Measurements from ENCODE around the gene DIP2C.
"Not testable (repeated sequence)": the region's sequence is repeated elsewhere in the genome, so short reads cannot be mapped to it uniquely, and the experiment has no call there.

DIP2C gene

GRCh38 chr10:314381-314780, 375.1 kb downstream of the DIP2C start:
- H3K36me3 Mint-ChIP-seq (ENCODE audit: low read depth) = no peaks in the 10 kb centered on the region
- no peak overlapping the region for H3K27ac Mint-ChIP-seq
- H3K4me1 Mint-ChIP-seq = peaks cover 34% of the 10 kb centered on the region
- H3K4me3 Mint-ChIP-seq = no peak overlapping the region
- H3K9me3 Mint-ChIP-seq = no peaks in the 10 kb centered on the region
- H3K27me3 Mint-ChIP-seq = no peaks in the 10 kb centered on the region
- DNase-seq = no peak
- ATAC-seq = no peak

DNA sequence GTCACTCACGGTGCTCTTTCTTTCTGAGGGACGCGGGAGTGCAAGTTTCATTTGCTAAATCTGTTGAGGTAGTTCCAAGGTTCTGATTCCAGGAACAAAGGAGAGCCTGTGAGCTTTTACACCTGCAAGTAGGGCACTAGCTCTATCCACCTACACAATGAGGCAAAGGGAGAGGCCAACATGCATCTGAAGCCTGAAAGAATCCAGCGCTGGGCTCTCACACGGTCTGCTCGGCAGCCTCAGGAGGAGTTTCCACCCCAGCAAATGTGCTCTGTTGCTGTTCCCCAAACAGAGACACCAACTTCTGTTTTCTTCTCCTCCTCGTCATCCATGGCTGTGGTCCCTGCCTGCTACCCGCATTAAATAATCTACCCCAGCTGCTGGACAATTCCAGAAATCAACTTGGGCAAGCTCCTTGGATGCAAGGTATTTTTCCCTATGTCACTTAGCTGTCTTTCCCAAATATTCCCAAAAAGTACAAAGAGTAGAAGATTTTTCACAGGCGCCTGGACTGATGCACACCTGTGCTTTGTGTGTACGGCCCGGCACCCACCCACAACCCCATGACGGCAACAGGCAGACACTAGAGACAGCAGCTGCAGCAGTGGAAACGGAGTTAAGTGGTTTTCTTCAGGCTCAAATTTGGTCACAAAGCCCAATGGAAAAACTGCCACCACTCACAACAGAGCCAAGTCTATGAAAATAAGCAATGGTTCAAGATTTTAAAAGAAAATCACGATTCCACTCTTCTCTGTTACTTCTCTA, 377.4 kb downstream of the DIP2C start:
- no peaks in the 10 kb centered on the region for H3K36me3 Mint-ChIP-seq (ENCODE audit: low read depth)
- no peak overlapping the region for H3K27ac Mint-ChIP-seq
- DNase-seq (no peak), ATAC-seq (no peak)
- peak overlapping the region; percentile 23 for H3K4me3 Mint-ChIP-seq
- H3K9me3 Mint-ChIP-seq = no peaks in the 10 kb centered on the region
- peaks cover 30% of the 10 kb centered on the region for H3K4me1 Mint-ChIP-seq
- no peaks in the 10 kb centered on the region for H3K27me3 Mint-ChIP-seq

DNA sequence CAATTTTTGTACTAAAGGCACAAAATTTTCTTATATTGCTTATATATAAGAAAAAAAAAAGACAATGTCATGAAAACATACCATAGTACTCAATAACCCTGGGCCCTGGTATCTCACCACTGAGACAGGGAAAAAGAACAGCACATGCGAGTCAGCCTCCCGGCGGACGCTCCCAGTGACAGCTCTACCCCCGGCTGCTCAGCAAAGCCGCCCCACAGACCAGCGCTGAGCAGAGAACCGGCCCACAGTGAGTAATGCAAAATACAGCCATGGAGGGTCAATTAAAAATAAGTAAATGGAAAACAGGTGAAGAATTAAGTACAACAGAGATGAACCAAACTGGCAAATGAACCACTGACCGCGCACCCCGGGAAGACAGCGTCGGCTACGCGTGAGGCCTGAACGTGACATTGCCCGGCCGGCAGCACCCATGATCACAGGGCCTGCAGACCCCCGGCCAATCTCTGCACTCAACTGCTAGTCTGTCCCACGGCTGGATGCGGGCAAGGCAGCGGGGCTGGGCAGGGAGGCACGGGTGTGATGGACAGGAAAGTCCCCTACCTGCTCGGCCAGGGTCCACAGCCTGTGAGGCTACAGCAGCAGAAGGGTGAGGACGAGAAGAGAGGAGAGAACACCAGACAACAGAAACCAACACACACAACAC, 378.4 kb downstream of the DIP2C start:
- Mint-ChIP-seq H3K4me1 (peaks cover 26% of the 10 kb centered on the region), H3K27ac (no peak overlapping the region), H3K4me3 (no peak overlapping the region), H3K27me3 (no peaks in the 10 kb centered on the region), H3K9me3 (no peaks in the 10 kb centered on the region), H3K36me3 (ENCODE audit: low read depth) (no peaks in the 10 kb centered on the region)
- DNase-seq (no peak), ATAC-seq (no peak)

DNA sequence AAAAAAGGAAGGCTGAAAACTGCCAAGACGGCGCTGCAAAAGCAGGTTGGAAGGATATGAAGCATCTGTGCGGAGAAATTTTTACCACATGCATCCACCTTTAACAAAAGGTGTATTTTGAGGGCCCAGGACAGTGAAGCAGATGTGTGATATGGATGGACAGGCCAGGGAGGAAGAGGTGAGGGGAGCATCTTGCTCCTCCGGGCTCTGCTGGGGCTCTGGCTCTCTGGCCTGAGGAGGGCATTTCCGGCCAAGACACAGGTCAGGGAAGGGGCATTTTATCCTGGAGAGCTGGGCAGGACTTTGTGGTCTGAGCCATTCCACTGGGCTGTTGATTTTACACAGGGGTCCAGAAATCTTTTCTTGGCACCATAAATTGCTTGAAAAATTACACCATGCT, 379.1 kb downstream of the DIP2C start:
- Mint-ChIP-seq H3K4me1 (peaks cover 20% of the 10 kb centered on the region), H3K27ac (peak overlapping the region; percentile 32), H3K27me3 (no peaks in the 10 kb centered on the region), H3K4me3 (no peak overlapping the region), H3K9me3 (no peaks in the 10 kb centered on the region), H3K36me3 (ENCODE audit: low read depth) (no peaks in the 10 kb centered on the region)
- ATAC-seq (no peak), DNase-seq (no peak)

- DNase-seq (no peak), ATAC-seq (no peak)
- Mint-ChIP-seq H3K27ac (no peak overlapping the region), H3K27me3 (no peaks in the 10 kb centered on the region), H3K4me1 (peaks cover 11% of the 10 kb centered on the region), H3K9me3 (no peaks in the 10 kb centered on the region), H3K4me3 (no peak overlapping the region), H3K36me3 (ENCODE audit: low read depth) (no peaks in the 10 kb centered on the region)
Measured at GRCh38 chr10:308572-309085, 380.8 kb downstream of the DIP2C start.

DNA sequence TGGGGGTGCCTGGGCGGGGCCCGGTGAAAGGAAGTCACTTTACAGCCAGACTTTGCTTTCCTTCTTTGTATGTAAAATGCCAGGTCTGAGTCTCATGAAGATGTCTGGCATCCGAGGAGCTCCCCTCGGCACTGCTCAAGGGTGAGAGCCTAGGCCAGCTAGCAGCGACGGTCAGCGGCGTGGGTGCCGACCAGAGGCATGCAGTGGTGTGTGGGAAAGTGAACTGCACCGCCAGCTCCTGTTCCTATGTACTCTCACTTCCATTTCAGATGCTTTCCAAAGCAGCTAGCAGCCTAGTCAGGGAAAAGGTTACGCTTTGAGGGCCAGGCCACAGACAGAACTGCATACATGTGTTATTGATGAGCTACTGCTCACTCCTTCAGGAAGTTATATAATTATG, 381.4 kb downstream of the DIP2C start:
- DNase-seq (no peak), ATAC-seq (peak; percentile 40)
- peaks cover 11% of the 10 kb centered on the region for H3K4me1 Mint-ChIP-seq
- peak overlapping the region; percentile 49 for H3K27ac Mint-ChIP-seq
- no peaks in the 10 kb centered on the region for H3K36me3 Mint-ChIP-seq (ENCODE audit: low read depth)
- H3K4me3 Mint-ChIP-seq = no peak overlapping the region
- no peaks in the 10 kb centered on the region for H3K9me3 Mint-ChIP-seq
- no peaks in the 10 kb centered on the region for H3K27me3 Mint-ChIP-seq

GRCh38 chr10:307659-308058, 381.8 kb downstream of the DIP2C start:
- Mint-ChIP-seq H3K27me3 (no peaks in the 10 kb centered on the region), H3K9me3 (no peaks in the 10 kb centered on the region), H3K4me1 (peaks cover 11% of the 10 kb centered on the region), H3K27ac (peak overlapping the region; percentile 47), H3K4me3 (no peak overlapping the region), H3K36me3 (ENCODE audit: low read depth) (no peaks in the 10 kb centered on the region)
- ATAC-seq (no peak), DNase-seq (no peak)

DNA sequence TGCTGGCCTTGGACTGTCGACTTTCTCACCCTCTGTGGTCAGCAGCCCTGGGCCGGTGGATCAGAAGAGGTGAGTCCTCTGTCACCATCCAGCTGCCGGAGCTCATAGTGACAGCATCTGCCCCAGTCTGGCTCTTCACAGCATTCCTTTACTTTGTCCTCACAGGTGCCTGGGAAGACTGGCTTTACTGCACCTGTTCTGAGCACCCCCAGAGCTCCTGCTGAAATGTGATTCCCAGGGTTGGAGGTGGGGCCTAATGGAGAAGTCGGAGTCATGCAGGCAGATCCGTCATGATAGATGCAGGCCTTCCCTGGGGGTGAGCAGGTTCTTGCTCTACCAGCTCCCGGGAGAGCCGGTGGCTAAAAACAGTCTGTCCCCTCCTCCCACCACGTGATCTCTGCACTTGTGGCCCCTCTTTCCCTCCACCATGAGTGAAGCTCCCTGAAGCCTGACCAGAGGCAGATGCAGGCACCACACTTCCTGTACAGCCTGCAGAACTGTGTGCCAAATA, 382.7 kb downstream of the DIP2C start:
- no peak for DNase-seq
- peaks cover 11% of the 10 kb centered on the region for H3K4me1 Mint-ChIP-seq
- no peaks in the 10 kb centered on the region for H3K27me3 Mint-ChIP-seq
- no peak overlapping the region for H3K27ac Mint-ChIP-seq
- no peak for ATAC-seq
- H3K9me3 Mint-ChIP-seq = no peaks in the 10 kb centered on the region
- H3K36me3 Mint-ChIP-seq (ENCODE audit: low read depth) = no peaks in the 10 kb centered on the region
- peak overlapping the region; percentile 14 for H3K4me3 Mint-ChIP-seq

DNA sequence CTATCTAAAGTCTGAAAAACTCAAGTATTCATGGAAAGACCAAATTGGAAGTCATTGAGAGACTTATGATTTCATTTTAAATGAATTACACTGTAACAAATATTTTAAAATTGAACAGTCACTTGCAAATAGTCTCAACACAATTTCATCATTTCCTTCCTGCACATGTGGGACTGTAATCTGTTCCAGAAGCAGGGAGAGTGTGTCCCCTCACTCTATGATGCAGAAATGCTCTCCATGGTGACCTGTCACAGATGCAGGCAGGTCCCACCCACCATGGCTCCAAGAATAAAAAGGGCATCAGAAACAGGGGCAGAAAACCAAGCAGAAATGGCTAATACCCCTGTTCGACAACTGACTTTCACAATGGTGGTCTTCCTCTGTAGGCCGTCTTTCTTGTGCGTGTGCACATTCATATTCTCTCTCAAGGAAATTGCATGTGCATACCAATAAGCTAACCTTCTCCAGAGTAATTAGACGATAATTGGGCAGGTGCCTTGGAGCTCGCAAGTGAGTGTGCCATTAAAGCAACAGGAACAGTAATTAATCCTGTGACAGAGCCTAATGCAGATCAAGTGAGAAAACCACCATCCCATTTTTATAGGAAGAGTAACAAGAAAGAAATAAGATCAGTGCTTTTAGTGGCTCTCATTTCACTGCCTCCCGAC, 383.3 kb downstream of the DIP2C start:
- no peak for ATAC-seq
- no peak overlapping the region for H3K4me3 Mint-ChIP-seq

GRCh38 chr10:305034-305433, 384.4 kb downstream of the DIP2C start:
- H3K9me3 Mint-ChIP-seq = no peaks in the 10 kb centered on the region
- peaks cover 12% of the 10 kb centered on the region for H3K4me1 Mint-ChIP-seq
- H3K4me3 Mint-ChIP-seq = no peak overlapping the region
- no peak for ATAC-seq
- H3K27me3 Mint-ChIP-seq = no peaks in the 10 kb centered on the region
- no peak overlapping the region for H3K27ac Mint-ChIP-seq
- H3K36me3 Mint-ChIP-seq (ENCODE audit: low read depth) = no peaks in the 10 kb centered on the region
- DNase-seq = no peak

More for the DNA sequence above, 383.3 kb downstream of the DIP2C start:
- no peak for DNase-seq
- H3K4me1 Mint-ChIP-seq = peaks cover 11% of the 10 kb centered on the region
- no peaks in the 10 kb centered on the region for H3K36me3 Mint-ChIP-seq (ENCODE audit: low read depth)
- no peak overlapping the region for H3K27ac Mint-ChIP-seq
- H3K9me3 Mint-ChIP-seq = no peaks in the 10 kb centered on the region
- no peaks in the 10 kb centered on the region for H3K27me3 Mint-ChIP-seq

- Mint-ChIP-seq H3K27ac (no peak overlapping the region), H3K4me1 (peaks cover 4% of the 10 kb centered on the region), H3K9me3 (no peaks in the 10 kb centered on the region), H3K4me3 (no peak overlapping the region), H3K27me3 (no peaks in the 10 kb centered on the region), H3K36me3 (ENCODE audit: low read depth) (no peaks in the 10 kb centered on the region)
- DNase-seq = no peak
- no peak for ATAC-seq
Measured at GRCh38 chr10:301536-301935, 387.9 kb downstream of the DIP2C start.

DNA sequence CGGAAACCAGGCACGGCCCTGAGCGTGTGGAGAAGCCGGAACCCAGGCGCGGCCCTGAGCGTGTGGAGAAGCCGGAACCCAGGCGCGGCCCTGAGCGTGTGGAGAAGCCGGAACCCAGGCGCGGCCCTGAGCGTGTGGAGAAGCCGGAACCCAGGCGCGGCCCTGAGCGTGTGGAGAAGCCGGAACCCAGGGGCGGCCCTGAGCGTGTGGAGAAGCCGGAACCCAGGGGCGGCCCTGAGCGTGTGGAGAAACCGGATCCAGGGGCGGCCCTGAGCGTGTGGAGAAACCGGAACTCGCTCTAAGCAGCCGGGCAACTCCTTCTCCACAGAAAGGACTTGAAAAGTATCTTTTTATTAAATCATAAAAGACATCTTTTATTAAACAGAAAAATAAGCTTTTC, 388.9 kb downstream of the DIP2C start:
- not testable (repeated sequence) for H3K4me3 Mint-ChIP-seq; H3K27ac Mint-ChIP-seq; H3K4me1 Mint-ChIP-seq; DNase-seq; H3K36me3 Mint-ChIP-seq (ENCODE audit: low read depth); H3K27me3 Mint-ChIP-seq; ATAC-seq; H3K9me3 Mint-ChIP-seq

DNA sequence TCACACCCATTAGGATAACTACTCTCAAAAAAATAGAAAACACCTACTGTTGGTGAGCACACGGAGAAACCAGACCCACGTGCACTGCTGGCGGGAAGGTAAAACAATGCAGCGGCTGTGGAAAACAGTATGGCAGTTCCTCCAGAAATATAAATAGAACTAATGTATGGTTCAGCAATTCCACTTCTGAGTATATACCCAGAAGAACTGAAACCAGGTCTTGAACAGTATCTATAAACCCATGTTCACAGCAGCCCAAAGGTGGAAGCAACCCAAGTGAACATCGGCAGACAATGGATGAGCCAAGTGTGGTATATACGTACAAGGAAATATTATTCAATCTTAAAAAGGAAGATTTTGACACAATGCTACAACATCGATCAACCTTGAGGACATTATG, 389.5 kb downstream of the DIP2C start:
- H3K4me1 Mint-ChIP-seq = peaks cover 4% of the 10 kb centered on the region
- H3K9me3 Mint-ChIP-seq = no peaks in the 10 kb centered on the region
- no peaks in the 10 kb centered on the region for H3K36me3 Mint-ChIP-seq (ENCODE audit: low read depth)
- DNase-seq (no peak), ATAC-seq (no peak)
- no peaks in the 10 kb centered on the region for H3K27me3 Mint-ChIP-seq
- no peak overlapping the region for H3K4me3 Mint-ChIP-seq
- no peak overlapping the region for H3K27ac Mint-ChIP-seq

GRCh38 chr10:299512-299911, 390.0 kb downstream of the DIP2C start:
- Mint-ChIP-seq H3K4me1 (peaks cover 4% of the 10 kb centered on the region), H3K4me3 (no peak overlapping the region), H3K27me3 (no peaks in the 10 kb centered on the region), H3K36me3 (ENCODE audit: low read depth) (no peaks in the 10 kb centered on the region), H3K9me3 (no peaks in the 10 kb centered on the region), H3K27ac (no peak overlapping the region)
- no peak for ATAC-seq
- DNase-seq = no peak

GRCh38 chr10:298033-298432, 391.4 kb downstream of the DIP2C start:
- H3K27me3 Mint-ChIP-seq = no peaks in the 10 kb centered on the region
- ATAC-seq (no peak), DNase-seq (no peak)
- H3K36me3 Mint-ChIP-seq (ENCODE audit: low read depth) = no peaks in the 10 kb centered on the region
- H3K4me3 Mint-ChIP-seq = no peak overlapping the region
- H3K27ac Mint-ChIP-seq = no peak overlapping the region
- H3K4me1 Mint-ChIP-seq = peaks cover 7% of the 10 kb centered on the region
- no peaks in the 10 kb centered on the region for H3K9me3 Mint-ChIP-seq
